HepG2 (cell line): ENCODE measurements around the gene SPC24. TPM values are rescaled to one million over a fixed set of nuclear protein-coding genes. Genes with fewer than 3 reads are reported as not detected.

ENCODE experiments used
- AGO1 ChIP-seq: fragments of 200-400 bp; formaldehyde crosslinking; IDR thresholded peaks from 2 replicates; pipeline ENCODE4 v1.6.1; 2017; ENCODE audit warnings: mild to moderate bottlenecking, low read depth, low read length, moderate library complexity; ENCODE audit not compliant: poor library complexity, severe bottlenecking
- CC2D1A ChIP-seq: sonication (generic); formaldehyde crosslinking; IDR thresholded peaks from 2 replicates; pipeline ENCODE4 v1.8.1; 2023; ENCODE audit warnings: mild to moderate bottlenecking, missing genetic modification reagents
- DR1 ChIP-seq: sonication (generic); formaldehyde crosslinking; IDR thresholded peaks from 2 replicates; pipeline ENCODE4 v1.8.0; 2021; ENCODE audit warnings: mild to moderate bottlenecking, missing genetic modification reagents, inconsistent platforms
- GMEB2 ChIP-seq: IDR thresholded peaks from 2 replicates; pipeline ENCODE4 v1.6.1; 2016; ENCODE audit warnings: missing biosample characterization, missing genetic modification reagents, low read depth
- GPN1 ChIP-seq: sonication (generic); formaldehyde crosslinking; IDR thresholded peaks from 2 replicates; pipeline ENCODE4 v1.5.1; 2020; ENCODE audit warnings: missing genetic modification reagents, borderline replicate concordance
- JARID2 ChIP-seq: sonication (generic); formaldehyde crosslinking; IDR thresholded peaks from 2 replicates; pipeline ENCODE4 v1.8.1; 2023; ENCODE audit warnings: missing genetic modification reagents, inconsistent platforms; ENCODE audit not compliant: insufficient replicate concordance
- MBD4 ChIP-seq: IDR thresholded peaks from 2 replicates; pipeline ENCODE4 v1.6.1; 2012; ENCODE audit warnings: low read length, inconsistent platforms, borderline replicate concordance
- MYC ChIP-seq: sonication (generic); formaldehyde crosslinking; IDR thresholded peaks from 2 replicates; pipeline ENCODE4 v1.9.0; 2021; ENCODE audit warnings: missing genetic modification reagents, borderline replicate concordance
- RARG ChIP-seq: sonication (generic); formaldehyde crosslinking; IDR thresholded peaks from 2 replicates; pipeline ENCODE4 v1.4.0; 2020; ENCODE audit warnings: low read depth, mild to moderate bottlenecking, missing genetic modification reagents
- RELA ChIP-seq: sonication (generic); formaldehyde crosslinking; IDR thresholded peaks from 2 replicates; pipeline ENCODE4 v1.4.0; 2020; ENCODE audit warnings: missing genetic modification reagents
- SMYD3 ChIP-seq: sonication (generic); formaldehyde crosslinking; IDR thresholded peaks from 2 replicates; pipeline ENCODE4 v1.8.1; 2023; ENCODE audit warnings: mild to moderate bottlenecking, missing genetic modification reagents
- SSRP1 ChIP-seq: IDR thresholded peaks from 2 replicates; pipeline ENCODE4 v1.6.1; 2016; ENCODE audit warnings: control low read depth
- ZFP1 ChIP-seq: IDR thresholded peaks from 2 replicates; pipeline ENCODE4 v1.6.1; 2016
- ZMAT5 ChIP-seq: sonication (generic); formaldehyde crosslinking; IDR thresholded peaks from 2 replicates; pipeline ENCODE4 v1.5.0; 2020; ENCODE audit warnings: mild to moderate bottlenecking, low read depth, missing genetic modification reagents, borderline replicate concordance
- ZNF274 ChIP-seq: sonication (generic); formaldehyde crosslinking; IDR thresholded peaks from 2 replicates; pipeline ENCODE4 v1.5.1; 2020; ENCODE audit warnings: mild to moderate bottlenecking, missing genetic modification reagents
- ZNF333 ChIP-seq: sonication (generic); formaldehyde crosslinking; IDR thresholded peaks from 2 replicates; pipeline ENCODE4 v1.4.0; 2020; ENCODE audit warnings: mild to moderate bottlenecking, missing genetic modification reagents, borderline replicate concordance
- ZNF354B ChIP-seq: sonication (generic); formaldehyde crosslinking; IDR thresholded peaks from 2 replicates; pipeline ENCODE4 v1.8.0; 2022; ENCODE audit warnings: mild to moderate bottlenecking, missing genetic modification reagents
- ZNF543 ChIP-seq: sonication (generic); formaldehyde crosslinking; IDR thresholded peaks from 2 replicates; pipeline ENCODE4 v1.4.0; 2020; ENCODE audit warnings: mild to moderate bottlenecking, missing genetic modification reagents
- ZNF563 ChIP-seq: sonication (generic); formaldehyde crosslinking; IDR thresholded peaks from 2 replicates; pipeline ENCODE4 v1.8.0; 2022; ENCODE audit warnings: mild to moderate bottlenecking, moderate library complexity, missing genetic modification reagents
- ZNF589 ChIP-seq: sonication (generic); formaldehyde crosslinking; conservative IDR thresholded peaks from 2 replicates; pipeline ENCODE4 v1.8.0; 2022; ENCODE audit warnings: mild to moderate bottlenecking, moderate library complexity, missing genetic modification reagents
- ZNF780A ChIP-seq: sonication (generic); formaldehyde crosslinking; IDR thresholded peaks from 2 replicates; pipeline ENCODE4 v1.8.0; 2022; ENCODE audit warnings: mild to moderate bottlenecking, missing genetic modification reagents, moderate library complexity
- ZSCAN22 ChIP-seq: sonication (generic); formaldehyde crosslinking; IDR thresholded peaks from 2 replicates; pipeline ENCODE4 v1.4.0; 2020; ENCODE audit warnings: mild to moderate bottlenecking, missing genetic modification reagents
- polyA plus RNA-seq, 8 experiments: library from polyadenylated mRNA; depleted of rRNA in 3 of 8; stranded (reverse) in 7 of 8; unstranded in 1 of 8; fragments of >200 nt; fragmentation: Illumina TruSeq in 4 of 8; extraction: Trizol in 4 of 8; gene quantifications; 2 replicates each; pipeline versions ENCODE4 v1.2.1 to v1.2.3, GENCODE V29; 2011 to 2016; ENCODE audit warnings: low read depth in 4 of 8, missing spikeins in 1 of 8, mixed read lengths in 1 of 8; ENCODE audit not compliant: insufficient read depth in 1 of 8
- total RNA-seq, 5 experiments: library from RNA; depleted of rRNA; stranded (reverse); fragments of >200 nt; fragmentation: Illumina TruSeq; extraction: Trizol; gene quantifications; 2 replicates each; pipeline ENCODE4 v1.2.3, GENCODE V29; 2016; ENCODE audit warnings: low read depth in 1 of 5
- TF ChIP-seq, protein P1 (sequence below): sonication (generic); formaldehyde crosslinking; IDR thresholded peaks from 2 replicates; pipeline ENCODE4 v1.9.0; 2021; ENCODE audit warnings: missing genetic modification reagents, borderline replicate concordance
- TF ChIP-seq, protein P2 (sequence below): sonication (generic); formaldehyde crosslinking; IDR thresholded peaks from 2 replicates; pipeline ENCODE4 v1.4.0; 2020; ENCODE audit warnings: missing genetic modification reagents, borderline replicate concordance
- TF ChIP-seq, protein P3 (sequence below): sonication (generic); formaldehyde crosslinking; IDR thresholded peaks from 2 replicates; pipeline ENCODE4 v1.4.0; 2020; ENCODE audit warnings: missing genetic modification reagents; ENCODE audit errors: not compliant biosample characterization

Gene SPC24
- total and polyA plus RNA-seq, 2 of the 13 experiments (the other 11 are each of a cell fraction or from before 2014, with no cell fraction given): 10.0 to 46.2 TPM

DNA sequence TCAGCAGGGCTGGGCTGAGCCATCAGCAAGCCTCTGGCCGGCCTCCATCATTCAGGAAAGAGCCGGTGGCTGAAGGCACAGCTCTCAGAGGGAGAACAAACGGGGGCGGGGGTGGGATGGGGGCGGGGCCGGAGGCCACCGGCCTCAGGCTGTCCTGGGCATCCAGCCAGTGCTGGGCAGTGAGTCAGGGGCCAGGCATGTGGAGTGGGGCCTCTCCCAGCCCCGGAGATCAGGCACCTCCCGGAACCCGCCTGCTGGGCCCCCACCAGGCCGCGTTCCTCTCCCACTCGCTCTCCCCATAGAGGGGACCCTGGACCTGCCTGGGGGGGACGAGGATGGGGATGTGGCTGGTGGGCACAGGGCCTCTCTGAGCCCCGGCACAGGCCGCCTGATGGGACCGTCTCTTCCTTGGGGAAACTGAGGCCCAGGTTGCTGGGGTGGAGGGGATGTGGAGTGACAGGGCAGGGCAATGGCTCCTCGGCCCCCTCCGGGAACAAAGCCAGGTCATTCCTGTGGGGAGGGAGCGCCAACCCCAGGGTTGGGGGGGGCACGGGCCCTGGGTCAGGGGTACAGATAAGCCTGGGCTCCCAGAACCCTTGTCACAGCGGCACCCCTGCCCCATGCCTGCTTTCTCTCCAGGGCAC, 12.9 kb downstream of the SPC24 start (continued):
- no peak for TF ChIP-seq SMYD3 (CRISPR knock-in tag)
- TF ChIP-seq JARID2 (CRISPR knock-in tag): no peak
- no peak for TF ChIP-seq SSRP1 (CRISPR knock-in tag)
- TF ChIP-seq, protein P1, sequence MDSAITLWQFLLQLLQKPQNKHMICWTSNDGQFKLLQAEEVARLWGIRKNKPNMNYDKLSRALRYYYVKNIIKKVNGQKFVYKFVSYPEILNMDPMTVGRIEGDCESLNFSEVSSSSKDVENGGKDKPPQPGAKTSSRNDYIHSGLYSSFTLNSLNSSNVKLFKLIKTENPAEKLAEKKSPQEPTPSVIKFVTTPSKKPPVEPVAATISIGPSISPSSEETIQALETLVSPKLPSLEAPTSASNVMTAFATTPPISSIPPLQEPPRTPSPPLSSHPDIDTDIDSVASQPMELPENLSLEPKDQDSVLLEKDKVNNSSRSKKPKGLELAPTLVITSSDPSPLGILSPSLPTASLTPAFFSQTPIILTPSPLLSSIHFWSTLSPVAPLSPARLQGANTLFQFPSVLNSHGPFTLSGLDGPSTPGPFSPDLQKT (CRISPR knock-in tag): no peak
- no peak for TF ChIP-seq RARG (CRISPR knock-in tag)
- TF ChIP-seq ZNF543 (CRISPR knock-in tag): no peak; the same call in 1 of the 2 replicates
- TF ChIP-seq GPN1 (CRISPR knock-in tag): no peak
- no peak for TF ChIP-seq MBD4
- no peak for TF ChIP-seq MYC (CRISPR knock-in tag)
- 0 out of 2 replicates have a peak, but pooled peaks have one; percentile 77 for TF ChIP-seq ZNF274 (CRISPR knock-in tag)
- TF ChIP-seq, protein P2, sequence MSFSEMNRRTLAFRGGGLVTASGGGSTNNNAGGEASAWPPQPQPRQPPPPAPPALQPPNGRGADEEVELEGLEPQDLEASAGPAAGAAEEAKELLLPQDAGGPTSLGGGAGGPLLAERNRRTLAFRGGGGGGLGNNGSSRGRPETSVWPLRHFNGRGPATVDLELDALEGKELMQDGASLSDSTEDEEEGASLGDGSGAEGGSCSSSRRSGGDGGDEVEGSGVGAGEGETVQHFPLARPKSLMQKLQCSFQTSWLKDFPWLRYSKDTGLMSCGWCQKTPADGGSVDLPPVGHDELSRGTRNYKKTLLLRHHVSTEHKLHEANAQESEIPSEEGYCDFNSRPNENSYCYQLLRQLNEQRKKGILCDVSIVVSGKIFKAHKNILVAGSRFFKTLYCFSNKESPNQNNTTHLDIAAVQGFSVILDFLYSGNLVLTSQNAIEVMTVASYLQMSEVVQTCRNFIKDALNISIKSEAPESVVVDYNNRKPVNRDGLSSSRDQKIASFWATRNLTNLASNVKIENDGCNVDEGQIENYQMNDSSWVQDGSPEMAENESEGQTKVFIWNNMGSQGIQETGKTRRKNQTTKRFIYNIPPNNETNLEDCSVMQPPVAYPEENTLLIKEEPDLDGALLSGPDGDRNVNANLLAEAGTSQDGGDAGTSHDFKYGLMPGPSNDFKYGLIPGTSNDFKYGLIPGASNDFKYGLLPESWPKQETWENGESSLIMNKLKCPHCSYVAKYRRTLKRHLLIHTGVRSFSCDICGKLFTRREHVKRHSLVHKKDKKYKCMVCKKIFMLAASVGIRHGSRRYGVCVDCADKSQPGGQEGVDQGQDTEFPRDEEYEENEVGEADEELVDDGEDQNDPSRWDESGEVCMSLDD (CRISPR knock-in tag): peak; percentile 54; the same call in 1 of the 2 replicates
- no peak for TF ChIP-seq GMEB2 (CRISPR knock-in tag)
- TF ChIP-seq DR1 (CRISPR knock-in tag): no peak
- no peak for TF ChIP-seq ZMAT5 (CRISPR knock-in tag)
- TF ChIP-seq ZNF780A (CRISPR knock-in tag): no peak
- TF ChIP-seq, protein P3, sequence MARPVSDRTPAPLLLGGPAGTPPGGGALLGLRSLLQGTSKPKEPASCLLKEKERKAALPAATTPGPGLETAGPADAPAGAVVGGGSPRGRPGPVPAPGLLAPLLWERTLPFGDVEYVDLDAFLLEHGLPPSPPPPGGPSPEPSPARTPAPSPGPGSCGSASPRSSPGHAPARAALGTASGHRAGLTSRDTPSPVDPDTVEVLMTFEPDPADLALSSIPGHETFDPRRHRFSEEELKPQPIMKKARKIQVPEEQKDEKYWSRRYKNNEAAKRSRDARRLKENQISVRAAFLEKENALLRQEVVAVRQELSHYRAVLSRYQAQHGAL (CRISPR knock-in tag): no peak
- TF ChIP-seq RELA: no peak
- TF ChIP-seq AGO1: peak; percentile 51
- TF ChIP-seq CC2D1A: no peak
- TF ChIP-seq ZNF563 (CRISPR knock-in tag): 0 out of 2 replicates have a peak, but pooled peaks have one; percentile 64
- TF ChIP-seq ZNF333 (CRISPR knock-in tag): peak; percentile 35; the same call in 1 of the 2 replicates
- TF ChIP-seq ZNF589 (CRISPR knock-in tag): no peak
- TF ChIP-seq ZSCAN22: no peak
- no peak for TF ChIP-seq ZFP1 (CRISPR knock-in tag)
- TF ChIP-seq ZNF354B: no peak
